SU-DHL-6 (cell line): ENCODE measurements around the gene CLEC4F.

Experiments used
- CTCF ChIP-seq: fragments of 200-600 bp; sonication (generic); IDR thresholded peaks from one replicate; pipeline ENCODE4 v1.5.1; 2017; ENCODE audit warnings: antibody characterized with exemption, mild to moderate bottlenecking, low read length, moderate library complexity; ENCODE audit not compliant: insufficient read depth, poor library complexity, severe bottlenecking
- EZH2phosphoT487 ChIP-seq: fragments of 200-600 bp; sonication (generic), shearing (Covaris generic); conservative IDR thresholded peaks from 2 replicates; pipeline ENCODE4 v1.6.1; 2018; ENCODE audit warnings: mild to moderate bottlenecking, antibody characterized with exemption, low read length, moderate library complexity, mixed read lengths

GRCh38 chr2:70765507-70765906 is 54.9 kb downstream of the CLEC4F start:
- no peak for TF ChIP-seq CTCF
- TF ChIP-seq EZH2phosphoT487, result no peak
